Measurements from ENCODE around the gene SLC9C2.

SLC9C2 gene

GRCh38 chr1:173491508-173491907 lies 111.4 kb downstream of the SLC9C2 start:
- TF ChIP-seq SIN3A (IDR thresholded peaks at IDR 0.05; ENCODE audit: borderline replicate concordance, insufficient read depth, low read length) (no peak), REST (IDR thresholded peaks at IDR 0.05; ENCODE audit: insufficient read depth in 1 of 2, low read depth in 2 of 2, low read length in 2 of 2) (no peak), TAF1 (IDR thresholded peaks at IDR 0.05; ENCODE audit: borderline replicate concordance, insufficient read depth, low read length) (no peak), FOXP2 (optimal IDR thresholded peaks at IDR 0.05; ENCODE audit: borderline replicate concordance, extremely low read depth, extremely low read length, insufficient read depth) (no peak), POLR2AphosphoS5 (IDR thresholded peaks at IDR 0.05; ENCODE audit: low read depth, low read length) (no peak)

GRCh38 chr1:173489929-173490328 lies 112.9 kb downstream of the SLC9C2 start:
- TF ChIP-seq TAF1 (IDR thresholded peaks at IDR 0.05; ENCODE audit: borderline replicate concordance, insufficient read depth, low read length) (no peak), FOXP2 (optimal IDR thresholded peaks at IDR 0.05; ENCODE audit: borderline replicate concordance, extremely low read depth, extremely low read length, insufficient read depth) (no peak), REST (IDR thresholded peaks at IDR 0.05; ENCODE audit: insufficient read depth in 1 of 2, low read depth in 2 of 2, low read length in 2 of 2) (no peak), SIN3A (IDR thresholded peaks at IDR 0.05; ENCODE audit: borderline replicate concordance, insufficient read depth, low read length) (no peak), POLR2AphosphoS5 (IDR thresholded peaks at IDR 0.05; ENCODE audit: low read depth, low read length) (no peak)

- no peak for TF ChIP-seq FOXP2 (optimal IDR thresholded peaks at IDR 0.05; ENCODE audit: borderline replicate concordance, extremely low read depth, extremely low read length, insufficient read depth)
- no peak for TF ChIP-seq REST (IDR thresholded peaks at IDR 0.05; ENCODE audit: insufficient read depth in 1 of 2, low read depth in 2 of 2, low read length in 2 of 2)
- no peak for TF ChIP-seq TAF1 (IDR thresholded peaks at IDR 0.05; ENCODE audit: borderline replicate concordance, insufficient read depth, low read length)
- 0 out of 2 replicates have a peak, but pooled peaks have one; percentile 46 for TF ChIP-seq POLR2AphosphoS5 (IDR thresholded peaks at IDR 0.05; ENCODE audit: low read depth, low read length)
- TF ChIP-seq SIN3A (IDR thresholded peaks at IDR 0.05; ENCODE audit: borderline replicate concordance, insufficient read depth, low read length): no peak
Measured at GRCh38 chr1:173489149-173489600, 113.7 kb downstream of the SLC9C2 start.

GRCh38 chr1:173488001-173488400 lies 114.9 kb downstream of the SLC9C2 start:
- TF ChIP-seq POLR2AphosphoS5 (IDR thresholded peaks at IDR 0.05; ENCODE audit: low read depth, low read length) (no peak), REST (IDR thresholded peaks at IDR 0.05; ENCODE audit: insufficient read depth in 1 of 2, low read depth in 2 of 2, low read length in 2 of 2) (no peak), SIN3A (IDR thresholded peaks at IDR 0.05; ENCODE audit: borderline replicate concordance, insufficient read depth, low read length) (no peak), TAF1 (IDR thresholded peaks at IDR 0.05; ENCODE audit: borderline replicate concordance, insufficient read depth, low read length) (no peak), FOXP2 (optimal IDR thresholded peaks at IDR 0.05; ENCODE audit: borderline replicate concordance, extremely low read depth, extremely low read length, insufficient read depth) (no peak)

- TF ChIP-seq SIN3A (IDR thresholded peaks at IDR 0.05; ENCODE audit: borderline replicate concordance, insufficient read depth, low read length) (no peak), POLR2AphosphoS5 (IDR thresholded peaks at IDR 0.05; ENCODE audit: low read depth, low read length) (no peak), TAF1 (IDR thresholded peaks at IDR 0.05; ENCODE audit: borderline replicate concordance, insufficient read depth, low read length) (no peak), FOXP2 (optimal IDR thresholded peaks at IDR 0.05; ENCODE audit: borderline replicate concordance, extremely low read depth, extremely low read length, insufficient read depth) (no peak), REST (IDR thresholded peaks at IDR 0.05; ENCODE audit: insufficient read depth in 1 of 2, low read depth in 2 of 2, low read length in 2 of 2) (no peak)
Measured at GRCh38 chr1:173485401-173485800, 117.5 kb downstream of the SLC9C2 start.

All from PFSK-1 (cell line).